ENCODE measurements around the gene HSP90AB1.

GRCh38 chr6:44301106-44301505, 54.2 kb downstream of the HSP90AB1 start:
- TF ChIP-seq CTCF (IDR thresholded peaks at IDR 0.05): no peak
- TF ChIP-seq POLR2A (IDR thresholded peaks at IDR 0.05): no peak
